ENCODE results near the gene CAMK2G.
"Not testable (repeated sequence)": the region's sequence is repeated elsewhere in the genome, so short reads cannot be mapped to it uniquely, and the experiment has no call there.

Gene CAMK2G

GRCh38 chr10:73874267-73875138 lies at the start of gene CAMK2G:
Gene CAMK2G (minus strand): TSS chr10:73874555. CDS start chr10:73874461, 94 bp downstream.
- DNase-seq, result peak; percentile 88

GRCh38 chr10:73922864-73923133 lies 48.4 kb upstream of the CAMK2G start:
- DNase-seq, result no peak

GRCh38 chr10:73922007-73922863 lies 47.9 kb upstream of the CAMK2G start:
- no peak for DNase-seq

GRCh38 chr10:73920089-73920488 lies 45.7 kb upstream of the CAMK2G start:
- DNase-seq, result peak; percentile 33

GRCh38 chr10:73919481-73919880 lies 45.1 kb upstream of the CAMK2G start:
- DNase-seq, result not testable (repeated sequence)

- DNase-seq, result no peak
Observed at GRCh38 chr10:73917566-73918305, 43.4 kb upstream of the CAMK2G start.

- no peak for DNase-seq
Observed at GRCh38 chr10:73916761-73917470, 42.6 kb upstream of the CAMK2G start.

- no peak for DNase-seq
Observed at GRCh38 chr10:73915206-73915851, 41.0 kb upstream of the CAMK2G start.

- no peak for DNase-seq
Observed at GRCh38 chr10:73914036-73914435, 39.7 kb upstream of the CAMK2G start.

- DNase-seq, result no peak
Observed at GRCh38 chr10:73911553-73912004, 37.2 kb upstream of the CAMK2G start.

- DNase-seq, result peak; percentile 72
Observed at GRCh38 chr10:73910764-73911552, 36.6 kb upstream of the CAMK2G start, which contains the start of gene PLAU. Gene PLAU (plus strand): TSS chr10:73911132. CDS start chr10:73911556, 424 bp downstream.

- DNase-seq, result no peak
Observed at GRCh38 chr10:73910401-73910763, 36.0 kb upstream of the CAMK2G start.

- no peak for DNase-seq
Observed at GRCh38 chr10:73909540-73910115, 35.3 kb upstream of the CAMK2G start.

- DNase-seq, result peak; percentile 45
Observed at GRCh38 chr10:73908853-73909539, 34.6 kb upstream of the CAMK2G start.

GRCh38 chr10:73907841-73908517 lies 33.6 kb upstream of the CAMK2G start:
- no peak for DNase-seq

GRCh38 chr10:73906524-73907447 lies 32.4 kb upstream of the CAMK2G start:
- peak; percentile 76 for DNase-seq

- no peak for DNase-seq
Observed at GRCh38 chr10:73905256-73906020, 31.1 kb upstream of the CAMK2G start.

Measured in eye (tissue), 1 donor.